Measurements from ENCODE around the gene SAXO2.

GRCh38 chr15:82300883-82301282, 38.3 kb downstream of the SAXO2 start:
- TF ChIP-seq CTCF (IDR thresholded peaks at IDR 0.05 in 4 of 5, conservative IDR thresholded peaks at IDR 0.05 in 1 of 5) (no peak), POLR2A (IDR thresholded peaks at IDR 0.05) (no peak)
